HAP-1 (cell line): ENCODE measurements around the gene KRT83.
A peak's percentile ranks its signal among the peaks of the same experiment; 100 is the strongest.

Source experiments
- DNase-seq, 2 experiments: peaks; one replicate each; pipeline ENCODE4 v3.0.0-alpha.2; 2016 to 2020; ENCODE audit warnings: low spot score in 2 of 2
- H3K27me3 ChIP-seq: fragments of 250-450 bp; sonication (Bioruptor Pico); 2 replicates; pipeline ENCODE4 v1.5.1; 2020; ENCODE audit warnings: low read depth, mild to moderate bottlenecking, moderate library complexity
- H3K36me3 ChIP-seq: fragments of 250-450 bp; sonication (Bioruptor Pico); replicated peaks from 2 replicates; pipeline ENCODE4 v1.5.1; 2020; ENCODE audit warnings: mild to moderate bottlenecking
- H3K4me1 ChIP-seq: fragments of 250-450 bp; sonication (Bioruptor Pico); 2 replicates; pipeline ENCODE4 v1.5.1; 2020; ENCODE audit warnings: mild to moderate bottlenecking
- H3K4me3 ChIP-seq: fragments of 250-450 bp; sonication (Bioruptor Pico); 2 replicates; pipeline ENCODE4 v1.5.1; 2020; ENCODE audit warnings: mild to moderate bottlenecking, moderate library complexity
- H3K9me3 ChIP-seq: fragments of 250-450 bp; sonication (Bioruptor Pico); 2 replicates; pipeline ENCODE4 v1.5.1; 2020; ENCODE audit warnings: mild to moderate bottlenecking, moderate library complexity
- in situ Hi-C: fragments of 300-500 bp; cut with MboI; formaldehyde crosslinking; loops from 3 replicates; pipeline ENCODE4 v1.14.3; 2020; ENCODE audit warnings: low sequenced_read_pairs, inconsistent platforms, mixed read lengths

Gene KRT83

DNA sequence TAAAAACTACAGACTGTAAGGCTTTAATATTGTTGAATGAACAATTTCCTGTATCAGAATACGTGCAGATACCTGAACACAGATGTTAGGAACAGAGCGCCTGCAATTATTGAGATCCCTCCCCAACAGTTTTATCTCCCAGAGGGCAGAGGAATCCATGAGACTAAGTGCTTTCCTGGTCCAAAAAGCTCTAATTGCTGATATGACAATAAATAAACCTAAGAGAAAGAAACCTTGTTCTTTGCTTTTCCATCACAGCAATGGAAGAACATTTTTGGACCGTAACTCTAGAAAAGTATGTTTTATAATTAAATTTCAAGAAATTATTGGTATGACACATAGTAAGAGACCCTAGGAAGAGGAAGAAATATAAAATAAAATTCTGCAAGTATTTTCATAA, 13.0 kb upstream of the KRT83 start:
- DNase-seq = no peak
- Histone ChIP-seq H3K4me1 (no peaks in the 10 kb centered on the region), H3K36me3 (no peaks in the 10 kb centered on the region), H3K27me3 (peaks cover 20% of the 10 kb centered on the region), H3K4me3 (no peak overlapping the region), H3K9me3 (no peaks in the 10 kb centered on the region)
- in situ Hi-C loops = no loop called here

DNA sequence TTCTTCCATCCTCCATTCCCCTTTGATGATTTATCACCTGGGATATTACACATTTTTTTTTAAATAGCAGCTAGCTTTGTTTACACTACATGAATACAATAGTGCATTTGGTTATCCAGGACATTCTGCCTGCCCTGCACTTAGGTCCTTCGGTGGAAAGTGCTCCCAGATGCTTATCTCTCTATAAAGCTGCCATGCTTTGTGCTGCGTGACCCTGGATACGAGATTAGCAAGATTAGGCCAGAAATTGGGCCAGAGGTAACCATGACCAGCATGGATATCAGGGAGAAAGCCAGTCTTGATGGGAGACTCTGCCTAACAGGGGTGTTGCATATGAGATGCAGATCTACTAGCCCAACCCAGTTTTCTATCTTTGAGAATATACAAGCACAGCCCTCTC, 12.1 kb upstream of the KRT83 start:
- no peak for DNase-seq
- H3K9me3 ChIP-seq = no peaks in the 10 kb centered on the region
- H3K4me1 ChIP-seq = no peaks in the 10 kb centered on the region
- in situ Hi-C loops = no loop called here
- no peaks in the 10 kb centered on the region for H3K36me3 ChIP-seq
- no peak overlapping the region for H3K4me3 ChIP-seq
- peaks cover 21% of the 10 kb centered on the region; the same call in 1 of the 2 replicates for H3K27me3 ChIP-seq

DNA sequence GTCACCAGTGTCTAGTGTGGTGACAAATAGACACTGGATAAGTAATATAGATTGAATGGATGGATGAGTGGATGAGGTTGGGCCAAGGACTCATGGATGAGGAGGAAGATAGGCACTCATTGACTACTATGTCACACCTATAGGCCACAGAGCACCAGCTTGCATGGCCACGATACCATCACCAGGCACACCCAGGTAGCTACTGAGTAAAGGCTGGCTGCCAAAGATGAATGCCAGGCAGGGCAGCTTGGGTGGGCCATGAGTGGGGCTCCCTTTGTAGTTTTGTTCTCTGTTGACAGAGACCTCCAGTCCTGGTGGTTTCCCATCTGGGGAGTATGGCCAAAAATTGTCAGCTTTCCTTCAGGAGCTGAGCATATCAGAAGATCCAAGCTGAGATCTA, 11.2 kb upstream of the KRT83 start:
- Histone ChIP-seq H3K27me3 (peaks cover 17% of the 10 kb centered on the region), H3K4me1 (no peaks in the 10 kb centered on the region), H3K36me3 (no peaks in the 10 kb centered on the region), H3K4me3 (no peak overlapping the region), H3K9me3 (no peaks in the 10 kb centered on the region)
- no peak for DNase-seq
- in situ Hi-C loops = no loop called here

DNA sequence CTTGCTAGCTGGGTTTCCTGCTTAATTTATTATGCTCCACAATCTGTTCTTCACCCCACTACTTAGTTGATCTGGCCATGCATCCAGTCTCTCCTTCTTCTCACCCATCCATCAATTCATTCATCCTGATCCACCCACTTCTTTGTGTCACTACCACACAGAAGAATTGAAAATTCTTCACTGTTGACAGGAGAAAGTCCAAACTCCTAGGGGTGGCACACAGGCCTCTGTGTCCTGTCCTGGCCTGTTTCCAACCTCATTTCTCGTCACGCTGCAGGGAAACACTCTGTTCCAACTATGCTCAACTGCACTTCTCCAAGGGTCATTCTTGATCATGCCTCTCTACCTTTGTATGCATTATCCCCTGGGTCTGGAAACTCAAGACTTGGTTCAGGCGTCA, 10.6 kb upstream of the KRT83 start:
- in situ Hi-C loops = no loop called here

DNA sequence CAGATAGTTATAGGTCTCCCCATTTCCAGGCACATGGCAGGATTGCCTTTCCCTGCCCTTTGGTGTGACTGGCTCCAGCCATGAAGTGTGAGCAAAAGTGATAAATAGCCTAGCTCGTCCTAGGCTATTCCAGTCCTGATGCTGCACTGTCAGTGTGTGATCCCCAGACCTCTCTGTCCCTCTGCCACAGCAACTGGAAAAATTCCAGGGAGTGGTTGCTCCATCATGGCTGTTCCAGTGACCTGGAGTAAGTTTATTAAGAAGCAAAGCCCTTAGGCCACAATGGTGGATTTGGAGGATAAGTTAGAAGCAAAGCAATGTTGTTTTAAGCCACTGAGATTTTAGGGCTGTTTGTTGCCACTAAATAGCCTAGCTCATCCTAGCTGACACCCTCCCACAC, 9.8 kb upstream of the KRT83 start:
- no peaks in the 10 kb centered on the region for H3K36me3 ChIP-seq
- H3K4me3 ChIP-seq = no peak overlapping the region
- in situ Hi-C loops = no loop called here
- H3K9me3 ChIP-seq = no peaks in the 10 kb centered on the region
- no peaks in the 10 kb centered on the region for H3K4me1 ChIP-seq
- H3K27me3 ChIP-seq = peaks cover 27% of the 10 kb centered on the region
- DNase-seq = no peak

More for the DNA sequence above, 10.6 kb upstream of the KRT83 start:
- H3K4me1 ChIP-seq = no peaks in the 10 kb centered on the region
- peaks cover 19% of the 10 kb centered on the region for H3K27me3 ChIP-seq
- no peak for DNase-seq
- H3K4me3 ChIP-seq = no peak overlapping the region
- no peaks in the 10 kb centered on the region for H3K36me3 ChIP-seq
- no peaks in the 10 kb centered on the region for H3K9me3 ChIP-seq

DNA sequence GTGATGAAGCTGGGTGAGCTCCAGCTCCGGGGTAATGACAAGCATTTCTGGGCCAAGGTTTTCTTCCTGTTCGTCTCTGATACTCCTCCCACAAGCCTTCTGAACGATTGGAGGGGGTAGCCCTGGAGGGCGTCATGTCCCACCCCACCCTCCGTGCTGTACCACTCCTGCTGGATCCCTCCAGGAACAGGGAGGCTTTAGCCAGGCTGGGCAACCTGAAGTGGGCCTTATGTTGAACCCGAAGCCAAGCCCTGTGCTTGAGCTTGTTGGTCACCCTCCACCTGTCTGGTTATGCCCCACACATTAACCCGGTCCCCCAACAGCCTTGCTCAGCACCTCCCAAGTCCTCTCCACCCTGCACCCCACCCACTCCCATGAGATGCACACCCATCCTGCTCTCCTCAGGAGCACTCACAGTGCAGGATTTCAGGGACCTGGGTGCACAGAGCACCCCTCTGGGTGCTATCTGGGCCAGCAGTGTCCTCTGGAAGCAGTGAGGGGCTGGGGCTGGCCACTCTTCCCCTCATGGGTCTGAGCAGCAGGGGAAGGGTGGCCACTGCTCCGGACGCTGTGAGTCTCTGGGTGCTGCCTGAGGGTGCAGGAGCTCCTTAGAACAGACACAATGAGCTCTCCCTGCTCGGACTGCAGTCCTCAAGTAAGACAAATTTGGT, 6.8 kb upstream of the KRT83 start:
- Histone ChIP-seq H3K4me1 (no peaks in the 10 kb centered on the region), H3K36me3 (no peaks in the 10 kb centered on the region), H3K4me3 (no peak overlapping the region), H3K9me3 (no peaks in the 10 kb centered on the region), H3K27me3 (peaks cover 37% of the 10 kb centered on the region)
- no peak for DNase-seq
- in situ Hi-C loops = loop anchor here (10.0 kb wide), 1 partner anchor 173 kb away; no protein-coding TSS in a partner anchor

DNA sequence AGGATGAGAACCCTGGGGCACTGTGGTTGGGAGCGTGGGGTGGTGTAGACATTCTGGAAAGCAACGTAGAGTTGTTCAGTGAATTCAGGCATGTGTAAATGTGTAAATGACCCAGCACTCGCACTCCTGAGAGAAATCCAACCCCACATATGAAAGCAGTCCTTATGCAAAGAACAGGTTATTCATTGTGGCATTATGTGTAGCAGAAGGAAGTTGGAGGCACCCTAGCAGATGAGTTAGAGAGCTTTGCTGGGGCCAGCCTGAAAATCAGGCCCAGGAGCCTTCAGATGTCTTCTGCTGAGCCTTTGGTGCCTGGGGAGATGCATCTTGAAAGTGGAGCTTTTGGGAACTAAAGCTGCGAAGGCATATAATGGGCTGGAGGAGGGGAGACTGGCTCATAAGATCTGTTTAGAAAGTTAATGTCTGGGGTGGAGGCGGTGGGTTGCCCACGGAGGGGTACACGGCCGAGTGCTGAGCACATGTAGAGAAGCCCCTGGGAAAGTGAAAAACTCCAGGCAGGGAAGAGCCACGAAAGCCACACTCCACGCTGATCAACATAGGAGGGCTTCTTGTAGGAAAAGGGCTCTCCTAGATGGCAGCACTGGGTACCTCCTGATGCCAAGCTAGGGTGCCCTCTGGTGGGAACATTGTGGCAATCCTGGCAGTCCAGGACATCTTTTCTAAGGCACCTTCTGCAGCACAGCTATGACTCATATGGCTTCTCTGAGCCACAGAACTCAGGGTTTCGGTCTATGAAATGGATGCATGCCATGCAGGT, 6.0 kb upstream of the KRT83 start:
- Histone ChIP-seq H3K27me3 (peaks cover 34% of the 10 kb centered on the region), H3K4me1 (no peaks in the 10 kb centered on the region), H3K4me3 (no peak overlapping the region), H3K36me3 (no peaks in the 10 kb centered on the region), H3K9me3 (no peaks in the 10 kb centered on the region)
- peak; percentile 31 to 72 for DNase-seq
- in situ Hi-C loops = loop anchor here (10.0 kb wide), 1 partner anchor 172 kb away; no protein-coding TSS in a partner anchor

DNA sequence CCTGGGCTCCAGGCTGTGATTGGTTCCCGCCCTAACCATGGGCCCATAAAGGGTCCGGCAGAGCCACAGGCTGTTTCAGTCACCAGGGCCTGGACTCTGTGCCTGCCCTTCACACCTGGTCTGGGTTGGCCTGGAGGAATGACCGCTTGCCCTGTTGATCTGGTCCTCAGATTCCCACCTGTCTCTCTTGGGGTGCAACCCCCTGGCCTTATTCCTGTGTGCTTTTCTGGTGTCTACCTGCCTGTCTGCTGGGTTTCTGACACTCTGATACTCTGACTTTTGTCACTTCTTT, 2.9 kb upstream of the KRT83 start:
- Histone ChIP-seq H3K36me3 (no peaks in the 10 kb centered on the region), H3K27me3 (peaks cover 32% of the 10 kb centered on the region)

DNA sequence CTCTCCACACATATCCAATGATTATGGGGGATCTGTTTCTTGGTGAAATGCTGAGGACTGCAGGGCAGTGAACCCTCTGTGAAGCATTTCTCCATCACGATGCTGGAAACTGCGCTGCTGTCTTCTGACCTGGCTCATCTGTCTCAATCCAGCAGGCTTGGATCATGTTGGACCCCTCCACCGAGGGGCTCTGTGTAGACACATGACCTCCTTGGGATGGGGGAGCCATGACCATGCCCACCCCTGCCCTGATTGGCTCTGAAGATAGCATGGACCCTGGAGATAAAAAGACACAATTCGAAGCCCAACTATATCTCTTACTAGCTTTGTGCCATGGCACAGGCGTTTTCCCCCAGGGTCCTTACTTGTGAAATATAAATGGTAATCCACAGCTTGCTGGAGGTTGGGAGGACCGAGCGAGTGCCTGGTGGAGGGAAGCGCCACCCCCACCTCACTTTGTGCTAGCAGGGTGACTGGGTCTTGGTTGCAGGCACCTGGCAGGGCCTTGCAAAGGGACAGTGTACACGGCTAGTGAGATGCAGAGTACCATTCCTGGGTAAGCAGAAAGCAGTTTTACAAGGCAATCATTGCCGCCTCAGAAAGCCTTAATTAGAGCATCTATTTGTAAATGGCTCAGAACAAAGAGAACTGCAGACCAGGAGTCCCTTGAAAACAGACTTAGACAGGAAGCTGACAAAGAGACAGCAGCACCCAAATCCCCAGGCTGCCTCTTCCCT, 2.4 kb upstream of the KRT83 start:
- in situ Hi-C loops = loop anchor here (10.0 kb wide), 1 partner anchor 169 kb away; no protein-coding TSS in a partner anchor
- Histone ChIP-seq H3K4me3 (no peak overlapping the region), H3K9me3 (no peaks in the 10 kb centered on the region), H3K36me3 (no peaks in the 10 kb centered on the region), H3K27me3 (peaks cover 34% of the 10 kb centered on the region), H3K4me1 (no peaks in the 10 kb centered on the region)
- no peak for DNase-seq

More for the DNA sequence above, 2.9 kb upstream of the KRT83 start:
- H3K4me1 ChIP-seq = no peaks in the 10 kb centered on the region
- H3K4me3 ChIP-seq = no peak overlapping the region
- in situ Hi-C loops = loop anchor here (10.0 kb wide), 1 partner anchor 169 kb away; no protein-coding TSS in a partner anchor
- no peak for DNase-seq
- no peaks in the 10 kb centered on the region for H3K9me3 ChIP-seq

DNA sequence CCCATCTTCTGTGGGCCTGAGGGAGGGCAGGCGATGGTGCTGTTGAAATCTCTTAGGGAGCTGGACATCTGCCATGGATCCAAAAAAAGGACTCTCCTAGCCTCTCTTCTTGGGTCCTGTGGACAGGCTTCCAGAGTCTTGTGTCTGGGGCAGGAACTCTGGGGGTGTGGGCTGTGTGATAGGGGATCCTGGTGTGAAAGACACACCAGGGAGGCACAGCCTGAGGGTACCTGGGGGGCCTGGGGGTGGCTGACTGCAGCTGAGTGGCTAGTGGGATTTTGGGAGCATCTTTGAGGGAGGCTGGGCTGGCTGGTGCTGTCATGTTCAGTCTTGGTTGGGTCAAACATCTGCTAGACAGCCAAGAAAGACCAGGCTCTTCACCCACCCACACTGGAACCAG, 1.8 kb upstream of the KRT83 start:
- Histone ChIP-seq H3K4me1 (no peaks in the 10 kb centered on the region), H3K27me3 (peaks cover 36% of the 10 kb centered on the region), H3K36me3 (no peaks in the 10 kb centered on the region), H3K4me3 (no peak overlapping the region), H3K9me3 (no peaks in the 10 kb centered on the region)
- DNase-seq = no peak
- in situ Hi-C loops = loop anchor here (10.0 kb wide), 1 partner anchor 168 kb away; no protein-coding TSS in a partner anchor

DNA sequence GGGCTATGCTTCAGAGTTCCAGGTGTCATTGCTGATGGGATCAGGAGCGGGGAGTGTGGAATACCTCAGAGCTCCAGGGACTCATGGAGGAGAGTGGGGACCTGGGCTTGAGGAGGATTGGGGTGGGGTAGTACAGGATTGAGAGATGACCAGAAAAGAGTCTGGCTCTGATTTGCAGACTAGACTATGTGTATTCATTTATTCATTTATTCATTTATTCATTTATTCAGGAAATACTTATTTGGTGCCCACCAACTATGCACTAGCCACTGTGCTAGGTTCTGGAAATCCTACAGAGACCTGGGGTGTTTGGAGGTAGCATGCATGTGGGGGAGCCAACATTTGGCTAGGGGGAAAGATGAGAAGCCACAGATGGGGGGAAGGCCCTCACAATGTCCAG, 871 bp upstream of the KRT83 start:
- peaks cover 34% of the 10 kb centered on the region for H3K27me3 ChIP-seq
- no peak for DNase-seq
- H3K9me3 ChIP-seq = no peaks in the 10 kb centered on the region
- in situ Hi-C loops = loop anchor here (10.0 kb wide), 1 partner anchor 167 kb away; no protein-coding TSS in a partner anchor
- no peaks in the 10 kb centered on the region for H3K4me1 ChIP-seq
- H3K36me3 ChIP-seq = no peaks in the 10 kb centered on the region
- H3K4me3 ChIP-seq = no peak overlapping the region

DNA sequence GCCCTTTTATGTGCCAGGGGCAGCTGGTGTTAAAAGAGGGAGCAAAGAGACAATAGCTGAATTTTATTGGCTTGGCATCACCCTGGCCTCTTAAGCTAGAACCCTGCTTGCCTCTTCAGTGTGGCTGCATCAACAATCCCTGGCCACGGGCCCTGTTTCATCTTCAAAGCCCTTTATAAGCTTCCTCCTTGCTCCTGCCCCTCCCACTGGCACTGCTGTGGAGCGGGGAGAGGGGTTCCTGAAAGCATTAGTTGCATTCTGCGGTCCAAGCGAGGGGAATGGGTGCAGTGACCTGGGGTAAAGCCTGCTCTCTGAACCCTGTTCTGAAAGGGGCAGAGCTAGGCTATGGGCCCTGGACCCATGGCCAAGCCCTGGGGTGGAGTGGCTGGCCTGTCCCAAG, 220 bp upstream of the KRT83 start:
- Histone ChIP-seq H3K36me3 (no peaks in the 10 kb centered on the region), H3K4me1 (no peaks in the 10 kb centered on the region), H3K4me3 (no peak overlapping the region), H3K9me3 (no peaks in the 10 kb centered on the region), H3K27me3 (peaks cover 27% of the 10 kb centered on the region)
- DNase-seq = no peak
- in situ Hi-C loops = loop anchor here (10.0 kb wide), 1 partner anchor 167 kb away; no protein-coding TSS in a partner anchor

DNA sequence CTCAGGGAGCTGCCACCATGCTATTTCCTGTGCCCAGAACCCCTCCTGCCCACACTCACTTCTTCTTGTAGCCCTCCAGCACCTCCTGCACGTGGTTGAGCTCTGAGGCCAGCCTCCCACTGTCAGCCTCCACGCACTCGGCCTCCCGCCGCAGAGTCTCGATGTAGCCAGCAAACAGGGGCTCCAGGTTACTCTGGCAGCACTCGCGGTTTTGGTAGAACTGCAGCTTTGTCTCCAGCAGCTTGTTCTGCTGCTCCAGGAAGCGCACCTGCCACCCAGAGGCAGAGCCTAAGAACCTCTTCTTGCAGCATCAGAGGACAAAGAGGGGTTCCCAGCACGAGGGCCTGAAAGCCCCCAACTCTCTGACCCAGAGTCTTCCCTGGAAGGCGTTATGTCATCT, 2.1 kb downstream of the KRT83 start:
- H3K9me3 ChIP-seq = no peaks in the 10 kb centered on the region
- in situ Hi-C loops = no loop called here
- no peaks in the 10 kb centered on the region for H3K36me3 ChIP-seq
- H3K4me3 ChIP-seq = no peak overlapping the region
- no peak for DNase-seq
- no peaks in the 10 kb centered on the region for H3K4me1 ChIP-seq
- H3K27me3 ChIP-seq = peaks cover 20% of the 10 kb centered on the region; the same call in 1 of the 2 replicates
